ENCODE measurements around the gene HSPA14. TPM values are rescaled to one million over a fixed set of nuclear protein-coding genes. Genes with fewer than 3 reads are reported as not detected.

HSPA14 gene
- total and polyA plus RNA-seq, 10 of the 15 experiments (the other 5 are each of a cell fraction or from before 2014, with no cell fraction given): 26.6 to 56.1 (median 34.3) TPM

DNA sequence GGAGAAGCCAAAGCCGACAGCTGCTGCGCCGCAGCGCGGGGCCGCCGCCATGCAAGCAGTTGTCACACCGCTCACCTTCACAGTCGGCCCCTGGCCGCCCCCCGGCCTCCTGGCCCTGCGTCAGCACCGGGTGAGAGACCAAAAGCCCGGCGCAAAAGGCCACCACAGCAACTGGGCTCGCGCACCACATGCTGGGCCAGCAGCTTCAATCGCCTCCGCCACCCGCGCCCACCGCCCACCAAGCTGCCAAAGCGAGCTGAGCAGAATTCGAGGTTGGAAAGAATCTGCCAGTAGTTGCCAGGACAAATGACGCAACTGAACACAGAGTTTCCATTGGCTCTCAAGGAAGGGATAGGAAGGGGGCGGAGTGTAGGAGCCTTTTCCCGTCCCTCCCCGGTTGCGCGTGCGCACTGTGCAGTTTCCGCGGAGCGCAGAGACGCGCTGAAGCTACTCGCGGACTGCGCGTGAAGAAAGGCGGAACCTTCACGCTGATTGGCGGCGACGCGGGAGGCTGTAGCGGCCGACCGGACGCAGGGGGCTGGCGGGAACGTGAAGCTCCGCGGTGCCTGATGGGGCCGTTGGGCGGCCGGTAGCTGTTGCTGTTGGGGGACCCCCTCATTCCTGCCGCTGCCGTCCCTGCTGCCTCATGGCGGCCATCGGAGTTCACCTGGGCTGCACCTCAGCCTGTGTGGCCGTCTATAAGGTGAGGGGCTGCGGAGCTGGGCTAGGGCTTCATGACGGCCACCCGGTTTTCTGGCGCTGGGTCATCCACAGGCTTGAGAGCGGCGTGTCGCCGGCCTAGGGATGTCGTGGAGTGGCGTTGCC lies at the start of gene HSPA14, which contains the start of the genes CDNF and MSANTD7 (continued):
- TF ChIP-seq SIX5 (IDR thresholded peaks at IDR 0.05; ENCODE audit: low read depth, low read length, severe bottlenecking) (no peak), PAX5 (IDR thresholded peaks at IDR 0.05; ENCODE audit: borderline replicate concordance, low read depth, low read length) (peak; percentile 26; the same call in 1 of the 2 replicates), GABPA (IDR thresholded peaks at IDR 0.05; ENCODE audit: low read depth) (no peak), POU2F2 (IDR thresholded peaks at IDR 0.05; ENCODE audit: borderline replicate concordance, low read depth, low read length) (peak; percentile 57; the same call in 1 of the 3 replicates), ZNF687 (IDR thresholded peaks at IDR 0.05) (peak; percentile 51), CHD2 (IDR thresholded peaks at IDR 0.05; ENCODE audit: borderline replicate concordance, low read depth, low read length) (peak; percentile 90; the same call in 1 of the 2 replicates), NBN (IDR thresholded peaks at IDR 0.05) (peak; percentile 79; the same call in 1 of the 2 replicates), DPF2 (IDR thresholded peaks at IDR 0.05) (peak; percentile 78), BHLHE40 (IDR thresholded peaks at IDR 0.05; ENCODE audit: borderline replicate concordance in 1 of 2, low read depth in 2 of 2, low read length in 1 of 2) (peak; percentile 83 to 90), SP1 (IDR thresholded peaks at IDR 0.05; ENCODE audit: low read depth, low read length) (peak; percentile 75), HDGF (IDR thresholded peaks at IDR 0.05) (peak; percentile 78; the same call in 1 of the 2 replicates), EP300 (IDR thresholded peaks at IDR 0.05; ENCODE audit: borderline replicate concordance in 1 of 2, control insufficient read depth in 1 of 2, low read depth in 2 of 2, low read length in 2 of 2) (no peak), FOS (IDR thresholded peaks at IDR 0.05; ENCODE audit: borderline replicate concordance, extremely low read depth, insufficient read length) (peak; percentile 12), IRF4 (IDR thresholded peaks at IDR 0.05; ENCODE audit: low read depth, low read length) (no peak)

Data from GM12878 (cell line).